ENCODE measurements around the gene MYEF2.

The MYEF2 gene

DNA sequence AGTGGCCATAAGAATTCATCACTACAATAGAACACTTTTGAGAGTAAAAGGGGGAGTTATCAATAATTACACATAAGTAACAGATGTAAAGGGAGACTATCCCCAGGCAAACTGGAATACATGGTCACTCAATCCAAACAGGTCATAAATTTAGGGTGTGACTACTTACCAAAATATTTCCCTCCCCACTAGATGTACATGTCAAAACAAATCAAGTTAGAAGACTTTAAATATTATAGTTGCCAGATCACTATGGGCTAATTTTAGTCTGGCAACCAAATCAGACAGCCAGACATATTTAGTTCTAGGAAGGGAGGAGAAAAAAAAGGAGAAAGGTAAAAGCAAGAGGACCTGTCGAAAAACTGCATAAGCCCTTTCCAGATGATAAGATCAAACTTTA is 34.2 kb downstream of the MYEF2 start:
- no peak for DNase-seq

DNA sequence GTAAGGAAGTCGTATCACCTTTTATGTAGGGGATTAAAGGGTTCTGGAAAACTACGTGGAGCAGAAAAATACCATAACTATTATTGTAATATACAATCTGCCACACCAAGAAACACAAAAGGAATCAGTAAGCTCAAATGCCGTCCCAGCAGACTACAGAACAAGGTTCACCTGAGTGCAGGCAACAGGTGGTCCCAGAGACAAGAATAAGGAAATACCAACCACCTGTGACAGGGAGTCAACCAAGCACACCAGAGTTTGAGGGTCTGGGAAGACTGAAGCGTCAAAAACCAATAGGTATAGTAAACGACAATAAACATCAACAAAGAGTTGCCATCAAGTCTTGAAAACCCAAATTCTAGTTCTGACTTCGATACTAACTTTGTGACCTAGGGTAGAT is 45.2 kb downstream of the MYEF2 start:
- no peak for DNase-seq

DNA sequence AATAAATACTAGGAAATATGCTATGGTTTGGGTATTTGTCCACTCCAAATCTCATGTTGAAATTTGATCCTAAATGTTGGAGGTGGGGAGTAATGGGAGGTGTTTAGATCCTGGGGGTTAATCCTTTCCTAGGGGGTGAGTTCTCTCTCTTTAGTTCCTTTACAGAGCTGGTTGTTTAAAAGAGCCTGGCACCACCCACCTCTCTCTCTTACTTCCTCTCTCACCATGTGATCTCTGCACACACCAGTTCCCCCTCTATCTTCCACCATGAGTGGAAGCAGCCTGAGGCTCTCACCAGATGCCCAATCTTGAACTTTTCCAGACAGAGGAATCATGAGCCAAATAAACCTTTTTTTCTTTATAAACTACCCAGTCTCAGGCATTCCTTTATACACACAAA is 46.8 kb downstream of the MYEF2 start:
- no peak for DNase-seq

DNA sequence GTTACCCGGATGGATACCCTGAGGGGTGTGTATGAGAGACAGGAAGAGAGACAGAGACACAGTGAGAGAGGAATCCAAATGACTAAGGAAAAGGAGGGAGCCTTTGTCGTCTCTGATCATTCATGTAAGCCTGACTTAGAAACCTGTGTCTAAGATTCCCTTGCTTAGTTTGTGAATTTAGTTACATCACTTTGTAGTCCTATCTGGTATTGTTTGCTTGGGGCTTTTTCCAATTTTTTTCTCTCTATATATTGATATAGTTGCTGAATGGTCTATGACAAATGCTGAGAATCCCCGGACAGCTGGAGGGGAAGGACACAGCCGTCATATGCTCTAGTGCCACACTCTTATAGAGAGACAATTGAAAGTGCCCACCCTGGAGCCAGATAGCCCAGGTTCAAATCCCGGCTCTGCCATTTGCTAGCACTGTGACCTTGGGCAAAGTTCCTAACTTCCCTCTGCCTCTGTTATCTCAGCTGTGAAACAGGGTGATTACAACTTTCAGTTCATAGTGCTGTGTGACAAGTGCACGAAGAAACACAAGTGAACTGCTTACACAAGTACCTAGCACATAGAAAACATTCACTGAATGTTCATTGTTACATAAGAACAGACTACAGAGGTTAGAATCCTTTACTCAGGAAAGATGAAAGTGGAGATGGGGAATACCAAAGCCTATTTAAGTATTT is 51.3 kb downstream of the MYEF2 start:
- no peak for DNase-seq

DNA sequence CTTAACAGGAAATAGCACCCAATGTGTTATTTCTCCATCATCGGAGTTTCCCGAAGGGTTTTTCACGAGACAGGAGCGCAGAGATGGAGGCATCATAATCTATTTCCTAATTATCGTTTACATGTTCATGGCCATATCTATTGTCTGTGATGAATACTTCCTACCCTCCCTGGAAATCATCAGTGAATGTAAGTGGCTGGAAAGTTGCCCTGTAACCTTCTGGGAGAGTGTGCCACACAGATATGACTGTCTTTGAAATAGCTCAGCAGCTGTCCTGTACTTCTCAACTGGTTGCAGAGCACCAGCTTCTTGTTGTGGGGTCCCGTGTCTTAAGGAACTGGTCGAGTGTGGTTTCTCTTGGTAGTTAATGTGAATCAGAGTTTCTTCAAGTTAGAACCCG is 56.2 kb downstream of the MYEF2 start:
- no peak for DNase-seq

DNA sequence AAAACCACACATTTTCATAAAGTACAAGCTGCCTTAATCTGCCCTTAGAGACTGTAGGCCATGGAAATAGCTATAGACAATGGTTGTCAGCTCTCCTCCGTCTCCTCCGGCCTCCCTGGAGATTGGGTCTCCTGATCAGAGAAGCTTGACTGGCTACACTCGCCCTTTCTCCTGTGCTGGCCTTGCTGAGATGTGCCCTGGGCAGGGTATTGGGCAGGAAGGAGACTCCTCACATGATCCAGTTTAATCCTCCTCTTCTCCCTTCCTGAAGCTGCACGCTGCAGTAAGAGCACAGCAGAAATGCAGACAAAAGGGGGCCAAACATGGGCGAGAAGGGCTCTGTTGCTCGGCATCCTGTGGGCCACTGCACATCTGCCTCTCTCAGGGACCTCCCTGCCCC is 57.4 kb downstream of the MYEF2 start, which contains the start of gene SLC24A5:
SLC24A5 (plus strand) TSS at position 246 of the 400 bp plus-strand sequence; CDS start at position 301, 55 bp downstream.
- DNase-seq: no peak

DNA sequence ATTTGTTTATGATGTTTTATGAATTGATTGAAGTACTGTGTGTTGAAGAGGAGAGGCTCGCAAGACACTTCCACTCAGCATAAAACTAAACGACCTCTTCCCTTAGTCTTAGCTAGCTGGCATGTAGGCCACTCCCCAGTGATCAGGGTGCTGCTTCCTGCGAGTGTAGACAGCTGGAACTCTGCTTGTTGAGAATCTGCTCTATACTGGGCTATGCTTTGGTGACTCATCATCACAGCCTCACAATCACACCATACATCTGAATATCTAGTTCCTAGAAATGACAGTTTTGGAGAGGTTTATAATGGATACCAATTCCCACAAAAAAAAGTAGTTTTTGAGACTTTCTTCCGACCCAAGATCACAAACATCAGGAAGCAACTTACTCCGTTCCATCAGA is 58.8 kb downstream of the MYEF2 start:
- DNase-seq: no peak

DNA sequence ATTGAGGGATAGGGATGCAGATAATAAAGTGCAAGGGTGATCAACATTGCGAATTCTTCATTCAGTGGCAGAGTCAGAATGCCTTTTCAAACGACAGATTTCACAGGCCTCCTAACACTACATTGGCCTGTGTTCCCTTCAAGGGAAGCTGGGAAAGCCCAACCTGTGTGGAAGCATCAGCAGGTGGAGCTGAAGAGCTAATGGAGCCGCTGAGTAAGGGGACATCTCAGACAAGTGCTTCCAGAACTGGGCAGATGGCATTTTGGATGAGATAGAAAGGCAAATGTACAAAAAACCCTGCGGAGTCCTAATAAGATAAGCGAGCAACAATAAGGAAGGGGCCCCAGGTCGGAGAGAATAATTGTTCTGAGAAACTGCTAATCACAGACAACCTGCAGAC is 65.9 kb downstream of the MYEF2 start:
- DNase-seq: peak; percentile 74

DNA sequence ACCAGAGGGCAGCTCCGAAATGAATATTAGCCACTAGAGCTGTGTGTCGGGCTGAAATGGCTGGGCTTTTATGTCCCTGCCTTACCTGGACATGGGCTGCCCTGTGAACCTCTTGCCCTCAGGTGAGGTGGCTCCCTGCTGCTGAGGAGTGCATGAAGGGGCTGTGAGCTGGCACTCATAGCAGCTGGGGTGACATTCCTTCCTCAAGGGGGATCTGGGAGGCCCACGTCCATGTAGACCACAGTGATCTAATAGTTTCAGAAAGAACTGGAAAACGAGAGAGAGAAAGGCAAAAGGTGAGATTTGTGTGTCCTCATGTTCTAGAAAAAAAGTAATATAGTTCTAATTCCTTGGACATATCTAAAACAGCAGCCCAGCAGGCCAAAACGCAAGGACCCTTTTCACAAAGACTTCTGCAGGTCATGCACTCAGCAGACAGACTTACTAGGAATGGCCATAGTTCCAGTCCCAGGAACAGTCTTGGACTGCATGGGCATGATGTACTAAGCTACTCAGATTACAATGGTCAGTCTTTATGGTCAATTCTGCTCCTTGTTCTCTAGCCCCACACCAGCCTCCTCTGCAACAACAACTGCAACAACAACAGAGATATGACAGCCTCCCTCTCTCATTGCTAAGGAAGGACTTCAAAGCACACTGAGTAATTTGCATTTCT is 68.1 kb downstream of the MYEF2 start:
- DNase-seq: no peak

DNA sequence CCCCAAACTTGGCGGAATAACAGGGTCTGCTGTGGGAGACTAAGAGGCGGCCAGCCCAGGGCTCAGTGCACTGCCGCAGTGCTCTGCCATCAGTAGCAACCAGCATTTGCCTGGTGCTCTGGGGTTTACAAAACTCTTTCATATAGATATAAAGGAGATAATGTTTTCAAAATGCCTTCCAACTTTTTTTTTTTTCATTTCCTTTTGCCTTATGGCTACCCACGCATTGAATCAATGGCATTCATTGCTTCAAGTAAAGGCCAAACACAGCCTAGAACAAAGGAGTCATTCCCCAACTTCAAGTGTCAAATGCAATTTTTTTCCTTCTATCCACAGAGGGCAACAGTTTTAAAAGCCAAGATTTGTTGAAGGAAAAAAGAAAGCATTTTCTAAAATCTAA is 68.9 kb downstream of the MYEF2 start:
- no peak for DNase-seq

DNA sequence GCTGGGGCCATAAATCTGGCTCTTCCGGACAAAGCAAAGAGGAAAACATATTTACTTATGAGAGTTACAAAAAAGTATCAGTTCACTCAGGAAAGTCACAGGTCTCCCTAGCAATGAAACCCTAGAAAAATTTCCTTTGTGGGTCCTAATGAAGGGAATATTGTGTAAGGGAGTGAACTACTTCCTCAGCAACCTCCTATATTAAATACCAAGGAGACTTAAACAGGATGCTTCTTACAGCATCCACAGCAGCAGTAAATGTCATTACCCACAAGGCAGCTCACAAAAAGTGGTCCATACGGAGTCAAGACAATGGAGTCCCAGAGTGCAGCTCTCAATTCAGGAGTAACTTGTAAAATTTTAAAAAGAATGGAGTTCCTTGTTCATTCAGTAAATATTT is 72.2 kb downstream of the MYEF2 start:
- no peak for DNase-seq

DNA sequence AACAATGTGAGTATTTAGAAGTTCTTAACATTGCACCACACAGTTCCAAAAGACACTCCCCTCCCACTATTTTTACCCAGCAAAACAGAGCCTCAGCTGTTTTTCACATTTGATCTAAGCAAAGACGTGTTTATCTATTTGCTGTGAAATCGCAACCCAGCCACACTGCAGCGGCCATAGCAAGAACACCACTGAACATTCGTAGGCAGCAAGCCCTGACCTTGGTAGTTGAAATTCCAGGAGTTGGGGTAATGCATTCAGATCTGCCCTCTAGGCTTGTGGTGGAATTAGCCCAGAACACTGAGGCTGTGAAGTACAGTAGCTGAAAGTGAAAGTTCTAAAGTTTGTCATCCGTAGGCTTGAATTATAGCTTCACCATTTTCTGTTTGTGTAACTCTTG is 74.4 kb downstream of the MYEF2 start:
- DNase-seq: no peak

DNA sequence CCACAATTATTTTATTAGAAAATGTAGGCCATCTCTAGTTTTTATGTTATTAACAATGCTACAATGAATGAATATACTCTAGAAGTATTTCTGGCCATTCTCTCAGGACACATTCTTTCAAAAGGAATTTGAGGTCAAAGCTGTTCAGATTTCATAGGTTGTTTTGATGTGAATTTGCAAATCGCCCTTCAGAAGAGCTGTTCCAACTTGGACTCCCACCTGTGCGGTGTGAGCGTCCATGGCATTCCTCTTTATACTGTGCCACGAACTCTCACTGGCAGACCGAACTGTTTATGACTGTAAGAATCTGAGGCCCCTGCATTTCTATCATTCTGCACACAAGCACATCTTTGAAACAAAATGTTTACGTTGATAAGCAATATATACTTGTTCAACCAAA is 75.9 kb downstream of the MYEF2 start:
- DNase-seq: no peak

DNA sequence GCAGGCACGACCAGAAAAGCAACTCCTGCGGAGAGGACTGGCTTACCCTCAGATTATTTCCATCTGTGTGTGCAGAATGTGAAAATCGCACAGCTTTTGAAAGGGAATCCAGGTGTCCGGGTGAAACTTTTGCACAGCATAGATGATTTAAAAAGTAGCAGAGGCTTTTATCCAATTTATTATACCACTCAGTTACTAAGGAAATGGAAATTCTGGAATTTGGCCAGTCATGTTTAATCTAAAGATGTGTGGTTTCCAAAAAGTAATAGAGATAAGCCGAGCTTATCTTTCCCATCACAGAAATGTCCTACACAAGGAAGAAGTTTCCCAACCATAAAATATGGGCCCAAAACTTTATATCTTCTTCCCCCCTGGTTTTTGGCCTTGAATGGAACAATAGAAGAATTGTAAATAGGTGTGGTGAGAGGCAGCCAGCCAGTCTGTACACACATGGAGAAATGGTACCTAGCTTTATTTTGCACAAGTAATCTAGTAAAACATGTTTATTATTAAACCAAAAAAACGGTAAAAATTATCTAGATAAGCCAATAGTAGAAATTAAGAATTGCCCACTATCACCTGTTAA is 76.6 kb downstream of the MYEF2 start:
- no peak for DNase-seq

DNA sequence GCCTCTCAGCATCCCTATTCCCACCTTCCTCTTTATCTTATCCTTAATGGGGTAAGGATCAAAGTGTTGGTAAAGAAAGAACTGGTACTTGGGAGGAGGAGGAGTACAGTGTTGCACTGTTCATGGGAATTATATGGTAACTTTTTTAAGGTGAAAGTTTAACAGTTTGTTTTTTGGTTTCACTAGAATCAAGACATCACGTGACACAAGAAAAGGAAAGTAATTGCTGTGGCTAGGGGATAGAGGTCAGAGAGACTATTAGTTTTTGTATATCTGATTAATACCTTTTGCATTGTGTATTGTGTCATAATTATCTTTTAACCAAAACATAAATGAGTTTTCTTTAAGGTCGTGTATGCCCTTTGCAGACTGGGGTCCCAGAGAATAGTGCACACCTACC is 80.8 kb downstream of the MYEF2 start:
- no peak for DNase-seq

DNA sequence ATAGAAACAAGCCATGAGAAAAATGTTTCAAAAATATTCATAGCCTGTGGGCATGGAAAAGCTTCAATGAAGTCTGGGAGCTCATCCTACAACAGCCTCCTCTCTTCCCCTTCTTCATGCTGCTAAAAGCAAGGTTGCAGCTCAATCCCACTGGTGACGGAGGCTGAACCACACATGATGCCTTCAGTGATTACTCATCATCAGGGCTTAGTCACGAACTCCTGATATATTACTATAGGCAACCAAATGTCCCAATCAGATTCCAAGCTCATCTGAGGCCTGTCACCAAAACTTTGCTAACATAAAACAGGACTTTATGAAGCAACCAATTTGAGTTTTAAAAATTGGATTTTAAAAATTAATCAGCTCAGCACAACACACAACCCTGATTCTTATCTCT is 81.3 kb downstream of the MYEF2 start:
- DNase-seq: no peak

DNA sequence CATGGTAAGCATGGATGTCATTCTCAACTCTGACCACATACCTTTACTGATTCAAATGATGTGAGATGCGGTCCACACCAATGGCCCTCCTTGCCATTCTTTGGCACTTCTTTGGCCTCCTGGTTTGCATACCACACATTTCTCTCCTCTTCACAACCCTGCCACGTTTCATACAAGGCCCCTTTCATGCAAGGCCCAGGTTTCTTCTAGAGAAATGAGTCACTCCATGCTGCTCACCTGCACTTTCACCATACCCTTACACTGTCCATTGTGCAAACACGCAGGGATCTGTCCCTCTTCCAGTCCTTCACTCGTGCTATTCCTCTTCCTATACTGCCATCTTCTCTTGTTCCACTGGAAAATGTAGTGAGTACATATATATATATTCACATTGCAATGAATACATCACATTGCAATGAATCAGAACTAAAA is 81.7 kb downstream of the MYEF2 start:
- DNase-seq: no peak

DNA sequence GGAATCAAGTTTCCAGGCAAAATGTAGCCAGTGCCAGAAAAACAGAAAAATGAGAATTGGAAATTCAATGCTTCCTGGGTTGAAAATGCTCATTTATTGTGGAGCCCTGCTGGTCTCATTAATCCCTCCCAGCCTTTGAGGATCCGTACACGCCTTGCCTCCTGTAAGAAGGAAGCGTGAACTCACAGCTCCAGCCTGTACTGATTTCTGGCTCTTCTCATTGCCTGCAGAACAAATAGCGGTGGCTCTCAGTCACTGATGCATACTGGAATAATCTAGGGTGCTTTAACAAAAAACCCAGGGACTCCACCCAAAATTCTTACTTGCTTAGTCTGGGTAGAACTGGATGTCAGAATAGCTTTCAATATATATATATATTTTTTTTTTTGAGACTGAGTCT is 86.6 kb downstream of the MYEF2 start:
- no peak for DNase-seq

DNA sequence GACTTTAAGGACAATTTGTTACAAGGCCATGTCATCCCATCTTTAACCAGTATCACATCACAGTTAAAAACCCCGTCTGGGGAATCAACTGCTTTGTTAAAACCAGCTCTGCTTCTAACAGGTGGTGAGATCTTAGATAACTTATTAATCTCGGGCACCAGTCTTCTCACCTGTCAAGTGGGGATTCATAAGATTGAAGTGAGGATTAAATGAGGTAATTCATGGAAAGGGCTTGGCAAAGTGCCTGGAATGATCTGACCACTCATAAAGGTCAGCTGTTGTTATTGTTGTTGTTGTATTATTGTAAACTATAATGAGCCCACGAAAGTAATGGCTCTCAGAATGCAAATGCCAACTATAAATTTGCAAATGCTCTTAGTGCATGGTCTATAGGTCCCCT is 87.4 kb downstream of the MYEF2 start:
- peak; percentile 37 for DNase-seq

DNA sequence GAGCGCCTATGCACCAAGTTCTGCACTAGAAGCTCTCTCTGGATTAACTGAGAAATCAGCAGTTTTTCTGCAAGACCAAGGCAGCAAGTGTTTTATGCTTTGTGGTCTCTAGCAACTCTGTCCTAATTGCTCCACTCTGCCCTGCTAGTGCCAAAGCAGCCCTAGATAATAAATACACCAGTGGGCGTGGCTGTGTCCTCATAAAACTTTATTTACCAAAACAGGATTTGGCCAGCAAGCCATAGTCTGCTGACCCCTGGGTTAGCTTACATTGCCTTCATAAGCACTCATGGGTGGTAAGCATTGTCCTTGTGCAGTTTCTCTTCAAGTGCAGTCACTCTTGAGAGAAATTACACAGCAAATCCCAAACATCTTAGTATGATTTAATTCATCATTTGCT is 88.0 kb downstream of the MYEF2 start:
- no peak for DNase-seq

DNA sequence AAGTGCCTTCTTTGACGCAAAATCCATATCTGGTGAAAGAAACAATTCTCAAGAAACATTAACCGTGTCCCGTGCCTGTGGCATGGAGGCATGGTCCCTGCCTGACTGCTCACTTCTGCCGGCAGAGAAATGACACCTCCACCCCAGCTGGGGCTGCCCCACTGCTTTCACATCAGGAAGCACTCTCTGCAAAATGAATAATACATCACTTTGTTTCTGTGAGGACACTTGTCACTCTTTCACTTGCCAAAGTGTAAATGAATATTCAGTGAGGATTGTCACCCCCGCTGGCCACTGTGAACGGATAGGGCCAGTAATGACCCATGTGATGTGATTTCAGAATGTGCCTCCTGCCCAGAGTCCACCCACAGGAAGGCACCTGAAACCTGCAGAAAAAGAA is 88.4 kb downstream of the MYEF2 start:
- no peak for DNase-seq

DNA sequence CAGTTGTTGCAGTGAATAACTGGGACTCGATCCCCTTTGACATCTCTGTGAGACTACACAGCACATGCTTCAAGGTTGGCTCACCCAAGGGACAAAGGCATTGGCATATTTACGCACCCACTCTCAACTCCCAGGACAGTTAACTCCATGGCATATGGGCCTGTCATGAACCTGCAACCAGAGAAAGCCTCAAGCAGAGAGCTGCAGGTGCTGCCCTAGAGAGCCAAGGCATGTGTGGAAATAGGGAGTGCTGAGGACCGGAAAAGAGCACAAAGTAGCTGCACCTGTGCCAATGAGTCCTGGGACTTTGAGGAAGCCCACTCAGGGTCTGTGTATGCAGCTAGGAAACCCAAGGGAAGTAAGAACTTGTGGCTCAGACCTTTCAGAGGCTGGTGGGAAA is 90.3 kb downstream of the MYEF2 start:
- peak; percentile 16 for DNase-seq

DNA sequence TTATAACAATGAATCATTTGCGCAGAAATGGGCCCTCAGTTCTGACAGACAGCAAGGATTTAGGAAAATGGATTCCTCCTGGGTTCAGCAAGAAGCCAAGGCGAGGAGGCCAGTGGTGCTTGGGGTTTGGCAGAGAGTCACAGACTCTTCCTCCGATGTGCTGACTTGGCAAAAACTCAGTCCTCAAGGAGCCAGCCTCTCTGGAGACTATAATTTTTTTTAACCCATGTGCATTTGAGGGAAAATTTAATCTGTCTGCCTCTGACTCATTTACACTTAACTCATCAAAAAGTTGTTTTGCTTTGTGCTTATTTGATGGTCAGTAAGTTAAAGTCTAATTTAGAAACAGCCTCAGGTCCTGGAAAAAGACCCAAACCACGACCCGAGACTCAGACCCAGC is 91.5 kb downstream of the MYEF2 start:
- DNase-seq: no peak

DNA sequence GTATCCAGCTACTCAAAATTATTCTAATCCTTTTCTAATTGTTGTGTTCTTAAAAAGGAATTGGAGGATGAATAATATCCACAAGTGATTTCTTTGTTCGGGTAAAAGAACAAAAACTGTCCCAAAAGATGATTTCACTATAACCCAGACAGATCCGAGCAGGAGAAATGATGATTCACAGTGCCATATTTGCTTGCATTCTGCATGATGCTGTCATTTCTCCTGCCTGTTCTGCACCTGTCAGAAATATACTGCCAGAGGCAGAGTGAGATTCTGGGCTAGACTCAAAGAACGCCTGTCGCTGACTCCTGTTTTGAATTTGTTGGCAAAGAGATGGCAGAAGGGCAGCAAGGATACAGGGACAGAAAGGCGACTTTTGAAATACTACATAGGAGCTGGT is 92.0 kb downstream of the MYEF2 start:
- no peak for DNase-seq

DNA sequence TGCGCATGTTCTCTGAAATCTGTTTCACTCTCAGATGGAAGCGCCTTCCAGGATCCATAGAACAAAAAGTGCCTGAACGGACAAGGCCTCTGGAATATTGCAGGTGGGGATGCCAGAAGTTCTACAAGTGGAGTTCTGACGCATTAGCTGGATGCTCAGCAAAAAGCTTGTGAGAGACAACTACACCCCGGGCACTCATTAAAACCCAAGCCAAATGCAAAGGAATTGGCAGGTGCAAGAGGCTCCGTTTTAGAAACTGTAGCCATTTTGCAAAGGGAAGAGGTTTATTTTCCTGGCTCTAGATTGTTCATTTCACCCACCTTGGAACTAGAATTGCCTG is 92.5 kb downstream of the MYEF2 start:
- no peak for DNase-seq

All from NCI-H2171 treated with DMSO at 0.1 percent for 48 hours (cell line).